SK-N-MC (cell line): Measurements from ENCODE around the gene ETFB.

ENCODE experiments used
- EZH2 ChIP-seq: fragments of 200-600 bp; sonication (generic); IDR thresholded peaks from one replicate; pipeline ENCODE4 v1.6.1; 2017; ENCODE audit warnings: antibody characterized with exemption
- POLR2AphosphoS5 ChIP-seq: IDR thresholded peaks from 2 replicates; pipeline ENCODE4 v1.6.1; 2012; ENCODE audit warnings: mild to moderate bottlenecking, low read depth, low read length, borderline replicate concordance

DNA sequence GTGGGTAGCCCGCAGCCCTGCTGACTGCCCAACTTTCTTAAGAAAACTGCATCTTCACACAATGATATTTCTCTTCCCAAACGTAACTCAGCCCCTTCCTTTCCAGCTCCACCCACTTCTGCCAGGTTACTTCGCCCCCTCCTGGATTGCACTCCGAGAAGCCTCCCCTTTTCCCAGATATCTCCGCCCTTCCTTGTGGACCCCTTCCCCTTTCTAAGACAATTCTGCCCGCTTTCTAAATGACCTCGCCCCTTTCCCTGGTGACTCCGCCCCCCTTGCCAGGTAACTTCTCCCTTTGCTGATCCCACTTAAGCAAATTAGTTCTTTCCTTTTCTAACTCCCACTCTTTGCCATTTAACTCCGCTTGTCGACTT is 26.9 kb downstream of the ETFB start:
- TF ChIP-seq EZH2 (no peak), POLR2AphosphoS5 (no peak)
